ENCODE data around the gene MND1.

The MND1 gene

DNA sequence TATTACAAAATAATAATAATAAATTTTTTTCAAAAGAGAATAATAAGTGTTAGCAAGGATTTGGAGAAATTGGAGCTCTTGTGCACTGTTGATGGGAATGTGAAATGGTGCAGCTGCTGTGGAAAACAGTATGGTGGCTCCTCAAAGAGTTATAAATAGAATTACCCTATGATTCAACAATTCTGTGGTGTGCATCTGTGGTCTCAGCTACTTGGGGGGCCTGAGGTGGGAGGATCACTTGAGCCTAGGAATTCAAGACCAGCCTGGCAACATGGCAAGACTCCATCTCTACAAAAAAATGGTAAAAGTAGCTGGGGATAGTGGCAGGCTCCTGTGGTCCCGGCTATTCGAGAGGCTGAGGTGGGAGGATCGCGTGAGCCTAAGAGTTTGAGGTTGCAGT is 19.6 kb downstream of the MND1 start:
- no peak for ATAC-seq
- no peak for TF ChIP-seq ZFP3 (CRISPR knock-in tag; IDR thresholded peaks at IDR 0.05)
- TF ChIP-seq, protein P1, sequence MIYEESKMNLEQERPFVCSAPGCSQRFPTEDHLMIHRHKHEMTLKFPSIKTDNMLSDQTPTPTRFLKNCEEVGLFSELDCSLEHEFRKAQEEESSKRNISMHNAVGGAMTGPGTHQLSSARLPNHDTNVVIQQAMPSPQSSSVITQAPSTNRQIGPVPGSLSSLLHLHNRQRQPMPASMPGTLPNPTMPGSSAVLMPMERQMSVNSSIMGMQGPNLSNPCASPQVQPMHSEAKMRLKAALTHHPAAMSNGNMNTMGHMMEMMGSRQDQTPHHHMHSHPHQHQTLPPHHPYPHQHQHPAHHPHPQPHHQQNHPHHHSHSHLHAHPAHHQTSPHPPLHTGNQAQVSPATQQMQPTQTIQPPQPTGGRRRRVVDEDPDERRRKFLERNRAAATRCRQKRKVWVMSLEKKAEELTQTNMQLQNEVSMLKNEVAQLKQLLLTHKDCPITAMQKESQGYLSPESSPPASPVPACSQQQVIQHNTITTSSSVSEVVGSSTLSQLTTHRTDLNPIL (CRISPR knock-in tag; IDR thresholded peaks at IDR 0.05; ENCODE audit: low read depth), result no peak
- TF ChIP-seq, protein P2, sequence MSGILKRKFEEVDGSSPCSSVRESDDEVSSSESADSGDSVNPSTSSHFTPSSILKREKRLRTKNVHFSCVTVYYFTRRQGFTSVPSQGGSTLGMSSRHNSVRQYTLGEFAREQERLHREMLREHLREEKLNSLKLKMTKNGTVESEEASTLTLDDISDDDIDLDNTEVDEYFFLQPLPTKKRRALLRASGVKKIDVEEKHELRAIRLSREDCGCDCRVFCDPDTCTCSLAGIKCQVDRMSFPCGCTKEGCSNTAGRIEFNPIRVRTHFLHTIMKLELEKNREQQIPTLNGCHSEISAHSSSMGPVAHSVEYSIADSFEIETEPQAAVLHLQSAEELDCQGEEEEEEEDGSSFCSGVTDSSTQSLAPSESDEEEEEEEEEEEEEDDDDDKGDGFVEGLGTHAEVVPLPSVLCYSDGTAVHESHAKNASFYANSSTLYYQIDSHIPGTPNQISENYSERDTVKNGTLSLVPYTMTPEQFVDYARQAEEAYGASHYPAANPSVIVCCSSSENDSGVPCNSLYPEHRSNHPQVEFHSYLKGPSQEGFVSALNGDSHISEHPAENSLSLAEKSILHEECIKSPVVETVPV (CRISPR knock-in tag; IDR thresholded peaks at IDR 0.05), result no peak
- no peak for TF ChIP-seq ZNF70 (CRISPR knock-in tag; IDR thresholded peaks at IDR 0.05)
- TF ChIP-seq, protein P3, sequence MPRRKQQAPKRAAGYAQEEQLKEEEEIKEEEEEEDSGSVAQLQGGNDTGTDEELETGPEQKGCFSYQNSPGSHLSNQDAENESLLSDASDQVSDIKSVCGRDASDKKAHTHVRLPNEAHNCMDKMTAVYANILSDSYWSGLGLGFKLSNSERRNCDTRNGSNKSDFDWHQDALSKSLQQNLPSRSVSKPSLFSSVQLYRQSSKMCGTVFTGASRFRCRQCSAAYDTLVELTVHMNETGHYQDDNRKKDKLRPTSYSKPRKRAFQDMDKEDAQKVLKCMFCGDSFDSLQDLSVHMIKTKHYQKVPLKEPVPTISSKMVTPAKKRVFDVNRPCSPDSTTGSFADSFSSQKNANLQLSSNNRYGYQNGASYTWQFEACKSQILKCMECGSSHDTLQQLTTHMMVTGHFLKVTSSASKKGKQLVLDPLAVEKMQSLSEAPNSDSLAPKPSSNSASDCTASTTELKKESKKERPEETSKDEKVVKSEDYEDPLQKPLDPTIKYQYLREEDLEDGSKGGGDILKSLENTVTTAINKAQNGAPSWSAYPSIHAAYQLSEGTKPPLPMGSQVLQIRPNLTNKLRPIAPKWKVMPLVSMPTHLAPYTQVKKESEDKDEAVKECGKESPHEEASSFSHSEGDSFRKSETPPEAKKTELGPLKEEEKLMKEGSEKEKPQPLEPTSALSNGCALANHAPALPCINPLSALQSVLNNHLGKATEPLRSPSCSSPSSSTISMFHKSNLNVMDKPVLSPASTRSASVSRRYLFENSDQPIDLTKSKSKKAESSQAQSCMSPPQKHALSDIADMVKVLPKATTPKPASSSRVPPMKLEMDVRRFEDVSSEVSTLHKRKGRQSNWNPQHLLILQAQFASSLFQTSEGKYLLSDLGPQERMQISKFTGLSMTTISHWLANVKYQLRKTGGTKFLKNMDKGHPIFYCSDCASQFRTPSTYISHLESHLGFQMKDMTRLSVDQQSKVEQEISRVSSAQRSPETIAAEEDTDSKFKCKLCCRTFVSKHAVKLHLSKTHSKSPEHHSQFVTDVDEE (CRISPR knock-in tag; IDR thresholded peaks at IDR 0.05), result no peak
- TF ChIP-seq ZFP30 (CRISPR knock-in tag; IDR thresholded peaks at IDR 0.05), result no peak
- TF ChIP-seq PPARA (CRISPR knock-in tag; IDR thresholded peaks at IDR 0.05; ENCODE audit: borderline replicate concordance), result no peak
- TF ChIP-seq, protein P4, sequence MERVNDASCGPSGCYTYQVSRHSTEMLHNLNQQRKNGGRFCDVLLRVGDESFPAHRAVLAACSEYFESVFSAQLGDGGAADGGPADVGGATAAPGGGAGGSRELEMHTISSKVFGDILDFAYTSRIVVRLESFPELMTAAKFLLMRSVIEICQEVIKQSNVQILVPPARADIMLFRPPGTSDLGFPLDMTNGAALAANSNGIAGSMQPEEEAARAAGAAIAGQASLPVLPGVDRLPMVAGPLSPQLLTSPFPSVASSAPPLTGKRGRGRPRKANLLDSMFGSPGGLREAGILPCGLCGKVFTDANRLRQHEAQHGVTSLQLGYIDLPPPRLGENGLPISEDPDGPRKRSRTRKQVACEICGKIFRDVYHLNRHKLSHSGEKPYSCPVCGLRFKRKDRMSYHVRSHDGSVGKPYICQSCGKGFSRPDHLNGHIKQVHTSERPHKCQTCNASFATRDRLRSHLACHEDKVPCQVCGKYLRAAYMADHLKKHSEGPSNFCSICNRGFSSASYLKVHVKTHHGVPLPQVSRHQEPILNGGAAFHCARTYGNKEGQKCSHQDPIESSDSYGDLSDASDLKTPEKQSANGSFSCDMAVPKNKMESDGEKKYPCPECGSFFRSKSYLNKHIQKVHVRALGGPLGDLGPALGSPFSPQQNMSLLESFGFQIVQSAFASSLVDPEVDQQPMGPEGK (CRISPR knock-in tag; IDR thresholded peaks at IDR 0.05; ENCODE audit: borderline replicate concordance), result no peak
- no peak for TF ChIP-seq OSR1 (CRISPR knock-in tag; IDR thresholded peaks at IDR 0.05)
- TF ChIP-seq ZNF8 (CRISPR knock-in tag; IDR thresholded peaks at IDR 0.05), result no peak
- no peak for TF ChIP-seq TOX (CRISPR knock-in tag; IDR thresholded peaks at IDR 0.05; ENCODE audit: borderline replicate concordance)
- TF ChIP-seq ESRRG (CRISPR knock-in tag; IDR thresholded peaks at IDR 0.05), result no peak
- TF ChIP-seq RARB (CRISPR knock-in tag; IDR thresholded peaks at IDR 0.05), result no peak
- TF ChIP-seq SNAI2 (CRISPR knock-in tag; IDR thresholded peaks at IDR 0.05), result no peak
- no peak for TF ChIP-seq ZC3H10 (CRISPR knock-in tag; IDR thresholded peaks at IDR 0.05)
- no peak for TF ChIP-seq TCF4 (CRISPR knock-in tag; IDR thresholded peaks at IDR 0.05; ENCODE audit: borderline replicate concordance)
- TF ChIP-seq, protein P5, sequence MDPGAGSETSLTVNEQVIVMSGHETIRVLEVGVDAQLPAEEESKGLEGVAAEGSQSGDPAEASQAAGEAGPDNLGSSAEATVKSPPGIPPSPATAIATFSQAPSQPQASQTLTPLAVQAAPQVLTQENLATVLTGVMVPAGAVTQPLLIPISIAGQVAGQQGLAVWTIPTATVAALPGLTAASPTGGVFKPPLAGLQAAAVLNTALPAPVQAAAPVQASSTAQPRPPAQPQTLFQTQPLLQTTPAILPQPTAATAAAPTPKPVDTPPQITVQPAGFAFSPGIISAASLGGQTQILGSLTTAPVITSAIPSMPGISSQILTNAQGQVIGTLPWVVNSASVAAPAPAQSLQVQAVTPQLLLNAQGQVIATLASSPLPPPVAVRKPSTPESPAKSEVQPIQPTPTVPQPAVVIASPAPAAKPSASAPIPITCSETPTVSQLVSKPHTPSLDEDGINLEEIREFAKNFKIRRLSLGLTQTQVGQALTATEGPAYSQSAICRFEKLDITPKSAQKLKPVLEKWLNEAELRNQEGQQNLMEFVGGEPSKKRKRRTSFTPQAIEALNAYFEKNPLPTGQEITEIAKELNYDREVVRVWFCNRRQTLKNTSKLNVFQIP (CRISPR knock-in tag; IDR thresholded peaks at IDR 0.05; ENCODE audit: borderline replicate concordance, low read depth), result no peak
- no peak for TF ChIP-seq GLIS3 (CRISPR knock-in tag; IDR thresholded peaks at IDR 0.05)

DNA sequence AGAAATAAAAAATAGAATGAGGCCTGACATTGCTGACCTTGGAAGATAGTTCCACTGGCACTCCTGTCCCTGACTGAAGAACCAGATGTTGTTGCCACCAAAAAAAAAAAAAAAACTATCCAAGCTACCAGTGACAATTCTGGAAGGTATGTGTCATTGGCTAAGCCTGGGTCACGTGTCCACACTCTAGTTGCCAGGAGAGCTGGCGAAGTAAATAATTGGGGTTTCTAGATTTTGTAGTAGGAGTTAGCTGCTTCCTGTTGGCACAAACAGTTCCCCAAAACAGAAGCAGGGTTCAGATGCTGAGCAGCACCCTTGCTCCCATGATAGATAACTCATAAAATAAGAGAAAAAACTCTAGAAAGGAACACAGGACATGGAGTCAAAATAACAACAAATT is 20.5 kb downstream of the MND1 start:
- no peak for ATAC-seq
- no peak for TF ChIP-seq TOX (CRISPR knock-in tag; IDR thresholded peaks at IDR 0.05; ENCODE audit: borderline replicate concordance)
- no peak for TF ChIP-seq ZFP3 (CRISPR knock-in tag; IDR thresholded peaks at IDR 0.05)
- no peak for TF ChIP-seq ARNTL (CRISPR knock-in tag; IDR thresholded peaks at IDR 0.05; ENCODE audit: borderline replicate concordance, low read depth)
- TF ChIP-seq ISL1 (CRISPR knock-in tag; IDR thresholded peaks at IDR 0.05), result no peak
- no peak for TF ChIP-seq ESRRG (CRISPR knock-in tag; IDR thresholded peaks at IDR 0.05)
- TF ChIP-seq, protein P2 (CRISPR knock-in tag; IDR thresholded peaks at IDR 0.05), result no peak
- TF ChIP-seq, protein P4 (CRISPR knock-in tag; IDR thresholded peaks at IDR 0.05; ENCODE audit: borderline replicate concordance), result no peak
- no peak for TF ChIP-seq BACH2 (CRISPR knock-in tag; IDR thresholded peaks at IDR 0.05; ENCODE audit: borderline replicate concordance)
- no peak for TF ChIP-seq PPARA (CRISPR knock-in tag; IDR thresholded peaks at IDR 0.05; ENCODE audit: borderline replicate concordance)
- no peak for TF ChIP-seq TCF4 (CRISPR knock-in tag; IDR thresholded peaks at IDR 0.05; ENCODE audit: borderline replicate concordance)
- TF ChIP-seq RARB (CRISPR knock-in tag; IDR thresholded peaks at IDR 0.05), result no peak
- TF ChIP-seq ZNF8 (CRISPR knock-in tag; IDR thresholded peaks at IDR 0.05), result no peak
- TF ChIP-seq SNAI2 (CRISPR knock-in tag; IDR thresholded peaks at IDR 0.05), result no peak
- TF ChIP-seq ZNF565 (CRISPR knock-in tag; conservative IDR thresholded peaks at IDR 0.05; ENCODE audit: low read depth), result no peak
- no peak for TF ChIP-seq ZC3H10 (CRISPR knock-in tag; IDR thresholded peaks at IDR 0.05)
- TF ChIP-seq, protein P1 (CRISPR knock-in tag; IDR thresholded peaks at IDR 0.05; ENCODE audit: low read depth), result no peak
- no peak for TF ChIP-seq ZNF70 (CRISPR knock-in tag; IDR thresholded peaks at IDR 0.05)
- TF ChIP-seq CSDC2 (CRISPR knock-in tag; IDR thresholded peaks at IDR 0.05), result no peak
